Activated CD8-positive, alpha-beta memory T cell treated with anti-CD3 and anti-CD28 coated beads, Interleukin-2, amount 50 U/mL, for 24 hours (primary cell): ENCODE results near the gene GPR183.

ENCODE experiments used
- DNase-seq: peaks from one replicate; pipeline ENCODE4 v3.0.0-alpha.2; 2020; ENCODE audit errors: extremely low read depth

GPR183 gene

GRCh38 chr13:99307247-99307646 is at the start of gene GPR183:
GPR183 (minus strand) TSS chr13:99307399; CDS start chr13:99296145, 11,254 bp downstream.
- no peak for DNase-seq

- DNase-seq, result no peak
These were observed 49.3 kb upstream of the GPR183 start for GRCh38 chr13:99356262-99357091.

- DNase-seq, result no peak
These were observed 48.7 kb upstream of the GPR183 start for GRCh38 chr13:99356012-99356261.

- DNase-seq, result no peak
These were observed 48.2 kb upstream of the GPR183 start for GRCh38 chr13:99355267-99356011.

GRCh38 chr13:99354371-99354951 is 47.3 kb upstream of the GPR183 start:
- DNase-seq, result no peak

- no peak for DNase-seq
These were observed 46.6 kb upstream of the GPR183 start for GRCh38 chr13:99353836-99354235.

- DNase-seq, result no peak
These were observed 46.0 kb upstream of the GPR183 start for GRCh38 chr13:99353246-99353600.

- DNase-seq, result no peak
These were observed 45.4 kb upstream of the GPR183 start for GRCh38 chr13:99352351-99353245.

- no peak for DNase-seq
These were observed 44.6 kb upstream of the GPR183 start for GRCh38 chr13:99351772-99352171.

GRCh38 chr13:99350191-99350590 is 43.0 kb upstream of the GPR183 start:
- DNase-seq, result no peak

GRCh38 chr13:99347911-99348451 is 40.8 kb upstream of the GPR183 start:
- no peak for DNase-seq

GRCh38 chr13:99347335-99347878 is 40.2 kb upstream of the GPR183 start:
- DNase-seq, result no peak

GRCh38 chr13:99346335-99347042 is 39.3 kb upstream of the GPR183 start:
- no peak for DNase-seq

GRCh38 chr13:99345345-99345744 is 38.1 kb upstream of the GPR183 start:
- DNase-seq, result no peak

- no peak for DNase-seq
These were observed 37.5 kb upstream of the GPR183 start for GRCh38 chr13:99344610-99345208.

GRCh38 chr13:99342723-99343315 is 35.6 kb upstream of the GPR183 start:
- DNase-seq, result no peak

- no peak for DNase-seq
These were observed 34.9 kb upstream of the GPR183 start for GRCh38 chr13:99341969-99342722.

- DNase-seq, result no peak
These were observed 33.4 kb upstream of the GPR183 start for GRCh38 chr13:99340638-99341037.

GRCh38 chr13:99339736-99340397 is 32.7 kb upstream of the GPR183 start:
- no peak for DNase-seq
